GM12878 (cell line): Measurements from ENCODE around the gene SRRM3.

Experiments used
- CREM ChIP-seq: IDR thresholded peaks from 2 replicates; pipeline ENCODE4 v1.6.1; 2014; ENCODE audit warnings: antibody characterized with exemption, low read depth
- TF ChIP-seq, protein P1 (sequence below): IDR thresholded peaks from 2 replicates; pipeline ENCODE4 v1.6.1; 2011; ENCODE audit warnings: low read depth, mild to moderate bottlenecking, low read length, moderate library complexity, borderline replicate concordance; ENCODE audit errors: extremely low read depth
- TF ChIP-seq, protein P2 (sequence below): IDR thresholded peaks from 2 replicates; pipeline ENCODE4 v1.6.1; 2012; ENCODE audit warnings: low read length, inconsistent platforms
- TF ChIP-seq, protein P3 (sequence below): fragments of 450-650 bp; IDR thresholded peaks from 2 replicates; pipeline ENCODE4 v1.6.1; 2017; ENCODE audit warnings: low read depth, mild to moderate bottlenecking, moderate library complexity

DNA sequence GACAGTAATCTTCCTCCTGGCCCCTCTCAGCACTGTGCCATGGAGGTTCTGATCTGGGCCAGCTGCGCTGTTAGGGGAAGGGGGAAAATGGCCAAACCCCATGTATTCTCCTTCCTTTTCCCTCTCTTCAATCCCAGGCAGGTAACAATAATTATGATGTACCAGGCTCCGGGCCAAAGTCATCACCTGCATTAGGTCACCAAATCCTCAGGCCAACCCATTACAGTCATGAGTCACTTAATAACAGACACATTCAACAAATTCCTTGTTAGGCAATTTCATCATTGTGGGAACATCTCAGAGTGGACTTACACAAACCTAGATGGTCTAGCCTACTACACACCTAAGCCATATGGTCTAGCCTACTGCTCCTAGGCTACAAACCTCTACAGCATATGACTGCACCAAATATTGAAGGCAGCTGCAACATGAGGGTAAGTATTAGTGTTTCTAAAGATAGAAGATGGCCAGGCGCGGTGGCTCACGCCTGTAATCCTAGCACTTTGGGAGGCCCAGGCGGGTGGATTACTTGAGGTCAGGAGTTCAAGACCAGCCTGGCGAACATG, 98.6 kb downstream of the SRRM3 start:
- TF ChIP-seq, protein P1, sequence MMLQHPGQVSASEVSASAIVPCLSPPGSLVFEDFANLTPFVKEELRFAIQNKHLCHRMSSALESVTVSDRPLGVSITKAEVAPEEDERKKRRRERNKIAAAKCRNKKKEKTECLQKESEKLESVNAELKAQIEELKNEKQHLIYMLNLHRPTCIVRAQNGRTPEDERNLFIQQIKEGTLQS, result no peak
- TF ChIP-seq, protein P2, sequence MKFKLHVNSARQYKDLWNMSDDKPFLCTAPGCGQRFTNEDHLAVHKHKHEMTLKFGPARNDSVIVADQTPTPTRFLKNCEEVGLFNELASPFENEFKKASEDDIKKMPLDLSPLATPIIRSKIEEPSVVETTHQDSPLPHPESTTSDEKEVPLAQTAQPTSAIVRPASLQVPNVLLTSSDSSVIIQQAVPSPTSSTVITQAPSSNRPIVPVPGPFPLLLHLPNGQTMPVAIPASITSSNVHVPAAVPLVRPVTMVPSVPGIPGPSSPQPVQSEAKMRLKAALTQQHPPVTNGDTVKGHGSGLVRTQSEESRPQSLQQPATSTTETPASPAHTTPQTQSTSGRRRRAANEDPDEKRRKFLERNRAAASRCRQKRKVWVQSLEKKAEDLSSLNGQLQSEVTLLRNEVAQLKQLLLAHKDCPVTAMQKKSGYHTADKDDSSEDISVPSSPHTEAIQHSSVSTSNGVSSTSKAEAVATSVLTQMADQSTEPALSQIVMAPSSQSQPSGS, result no peak
- no peak for TF ChIP-seq CREM
- TF ChIP-seq, protein P3, sequence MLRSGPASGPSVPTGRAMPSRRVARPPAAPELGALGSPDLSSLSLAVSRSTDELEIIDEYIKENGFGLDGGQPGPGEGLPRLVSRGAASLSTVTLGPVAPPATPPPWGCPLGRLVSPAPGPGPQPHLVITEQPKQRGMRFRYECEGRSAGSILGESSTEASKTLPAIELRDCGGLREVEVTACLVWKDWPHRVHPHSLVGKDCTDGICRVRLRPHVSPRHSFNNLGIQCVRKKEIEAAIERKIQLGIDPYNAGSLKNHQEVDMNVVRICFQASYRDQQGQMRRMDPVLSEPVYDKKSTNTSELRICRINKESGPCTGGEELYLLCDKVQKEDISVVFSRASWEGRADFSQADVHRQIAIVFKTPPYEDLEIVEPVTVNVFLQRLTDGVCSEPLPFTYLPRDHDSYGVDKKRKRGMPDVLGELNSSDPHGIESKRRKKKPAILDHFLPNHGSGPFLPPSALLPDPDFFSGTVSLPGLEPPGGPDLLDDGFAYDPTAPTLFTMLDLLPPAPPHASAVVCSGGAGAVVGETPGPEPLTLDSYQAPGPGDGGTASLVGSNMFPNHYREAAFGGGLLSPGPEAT, result no peak
